HEK293 (cell line): ENCODE measurements around the gene STAP2.

Source experiments
- CTCF ChIA-PET: fragments of 350-600 bp; formaldehyde crosslinking; extraction: SDS; loops from one replicate; lab custom pipeline; 2021; ENCODE audit warnings: antibody characterized with exemption; lab: Yijun Ruan, JAX
- POLR2A ChIA-PET: fragments of 300-600 bp; formaldehyde crosslinking; extraction: SDS; loops from one replicate; lab custom pipeline; 2020; ENCODE audit warnings: antibody characterized with exemption, inconsistent platforms; lab: Yijun Ruan, JAX
- H3K27ac ChIP-seq: fragments of 200-500 bp; sonication (Bioruptor generic); 2 replicates; pipeline ENCODE4 v1.5.1; 2014; ENCODE audit warnings: low read depth, low read length, control low read depth, inconsistent platforms; ENCODE audit errors: extremely low read depth
- H3K36me3 ChIP-seq, 2 experiments: fragments of 200-500 bp in 1 of 2; sonication (Bioruptor generic) in 1 of 2; 1 replicate in 1 of 2; 2 replicates in 1 of 2; pipeline ENCODE4 v1.5.1; 2014 to 2017; ENCODE audit warnings: inconsistent platforms in 2 of 2, low read length in 2 of 2; ENCODE audit not compliant: control insufficient read depth in 2 of 2, insufficient read depth in 1 of 2
- H3K4me1 ChIP-seq: fragments of 200-500 bp; sonication (Bioruptor generic); 2 replicates; pipeline ENCODE4 v1.5.1; 2014; ENCODE audit warnings: mild to moderate bottlenecking, low read length, inconsistent platforms; ENCODE audit not compliant: control insufficient read depth, insufficient read depth
- H3K4me3 ChIP-seq: 2 replicates; pipeline ENCODE4 v1.5.1; 2011; ENCODE audit warnings: low read depth, mild to moderate bottlenecking, control low read depth, low read length, moderate library complexity
- H3K9me3 ChIP-seq: fragments of 200-500 bp; sonication (Bioruptor generic); 2 replicates; pipeline ENCODE4 v1.5.1; 2014; ENCODE audit warnings: low read depth, low read length, inconsistent platforms; ENCODE audit not compliant: control insufficient read depth, insufficient read depth
- PRDM6 ChIP-seq: fragments of 450-650 bp; formaldehyde crosslinking; IDR thresholded peaks from 2 replicates; pipeline ENCODE4 v1.5.1; 2017; ENCODE audit warnings: missing biosample characterization, missing genetic modification characterization
- ZNF175 ChIP-seq: fragments of 450-650 bp; formaldehyde crosslinking; IDR thresholded peaks from 2 replicates; pipeline ENCODE4 v1.5.1; 2016; ENCODE audit warnings: missing biosample characterization, missing genetic modification characterization
- ZNF239 ChIP-seq: fragments of 450-650 bp; formaldehyde crosslinking; IDR thresholded peaks from 2 replicates; pipeline ENCODE4 v1.5.1; 2016; ENCODE audit warnings: missing biosample characterization, missing genetic modification characterization
- ZNF24 ChIP-seq: fragments of 450-650 bp; formaldehyde crosslinking; IDR thresholded peaks from 2 replicates; pipeline ENCODE4 v1.5.1; 2016; ENCODE audit warnings: missing biosample characterization, missing genetic modification characterization
- ZNF311 ChIP-seq: fragments of 450-650 bp; formaldehyde crosslinking; IDR thresholded peaks from 2 replicates; pipeline ENCODE4 v1.5.1; 2017; ENCODE audit warnings: missing biosample characterization, missing genetic modification characterization, borderline replicate concordance
- ZNF350 ChIP-seq: fragments of 450-650 bp; formaldehyde crosslinking; IDR thresholded peaks from 2 replicates; pipeline ENCODE4 v1.5.0; 2017; ENCODE audit warnings: missing biosample characterization, mild to moderate bottlenecking, missing genetic modification characterization
- ZNF398 ChIP-seq: fragments of 450-650 bp; formaldehyde crosslinking; IDR thresholded peaks from 2 replicates; pipeline ENCODE4 v1.5.1; 2017; ENCODE audit warnings: missing biosample characterization, missing genetic modification characterization
- ZNF600 ChIP-seq: fragments of 450-650 bp; formaldehyde crosslinking; IDR thresholded peaks from 2 replicates; pipeline ENCODE4 v1.5.1; 2016; ENCODE audit warnings: missing biosample characterization, missing genetic modification characterization
- ZNF747 ChIP-seq: fragments of 450-650 bp; formaldehyde crosslinking; IDR thresholded peaks from 2 replicates; pipeline ENCODE4 v1.5.1; 2016; ENCODE audit warnings: missing biosample characterization, missing genetic modification characterization
- TF ChIP-seq, protein P1 (sequence below): fragments of 450-650 bp; formaldehyde crosslinking; IDR thresholded peaks from 2 replicates; pipeline ENCODE4 v1.5.1; 2017; ENCODE audit warnings: missing biosample characterization, missing genetic modification characterization
- TF ChIP-seq, protein P2 (sequence below): fragments of 450-650 bp; formaldehyde crosslinking; IDR thresholded peaks from 2 replicates; pipeline ENCODE4 v1.5.1; 2016; ENCODE audit warnings: missing biosample characterization, missing genetic modification characterization

STAP2 gene

DNA sequence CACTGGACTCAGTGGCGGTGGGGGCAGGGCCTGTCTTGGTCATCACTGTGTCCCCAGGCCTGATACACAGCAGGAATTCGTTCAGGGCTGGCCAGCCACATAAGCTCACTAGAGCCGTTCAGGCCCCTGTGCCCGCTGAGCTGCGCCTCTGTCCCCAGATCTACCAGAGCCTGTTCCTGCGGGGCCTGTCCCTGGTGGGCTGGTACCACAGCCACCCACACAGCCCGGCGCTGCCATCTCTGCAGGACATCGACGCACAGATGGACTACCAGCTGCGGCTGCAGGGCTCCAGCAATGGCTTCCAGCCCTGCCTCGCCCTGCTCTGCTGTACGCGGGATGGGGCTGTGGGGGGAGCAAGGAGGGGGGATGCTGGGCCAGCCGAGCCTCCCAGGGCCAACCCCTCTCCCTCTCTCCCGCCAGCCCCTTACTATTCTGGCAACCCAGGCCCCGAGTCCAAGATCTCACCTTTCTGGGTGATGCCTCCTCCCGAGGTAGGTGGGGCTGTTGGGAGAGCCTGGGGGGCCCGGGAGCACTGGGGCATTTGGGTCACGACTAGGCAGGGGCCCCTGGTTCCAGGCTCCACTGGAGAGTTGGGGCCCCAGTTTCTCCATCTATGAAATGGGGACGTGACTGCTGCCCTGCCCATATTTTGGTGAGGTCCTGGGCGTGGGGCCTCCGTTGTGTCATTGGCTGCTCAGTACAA is 18.6 kb upstream of the STAP2 start:
- POLR2A ChIA-PET, result interaction anchor here (1.9 kb wide), 1 partner anchor 14 kb away, joined by 12 read pairs; the partner anchor contains the start of gene MPND
- Histone ChIP-seq H3K9me3 (no peaks in the 10 kb centered on the region), H3K27ac (no peak overlapping the region)
- TF ChIP-seq ZNF24 (tag by site-specific recombination) (no peak), PRDM6 (tag by site-specific recombination) (no peak), ZNF398 (tag by site-specific recombination) (0 out of 2 replicates have a peak, but pooled peaks have one; percentile 35), ZNF747 (tag by site-specific recombination) (no peak), ZNF350 (no peak), ZNF600 (0 out of 2 replicates have a peak, but pooled peaks have one; percentile 19), ZNF175 (tag by site-specific recombination) (no peak), ZNF239 (no peak)
- TF ChIP-seq, protein P1, sequence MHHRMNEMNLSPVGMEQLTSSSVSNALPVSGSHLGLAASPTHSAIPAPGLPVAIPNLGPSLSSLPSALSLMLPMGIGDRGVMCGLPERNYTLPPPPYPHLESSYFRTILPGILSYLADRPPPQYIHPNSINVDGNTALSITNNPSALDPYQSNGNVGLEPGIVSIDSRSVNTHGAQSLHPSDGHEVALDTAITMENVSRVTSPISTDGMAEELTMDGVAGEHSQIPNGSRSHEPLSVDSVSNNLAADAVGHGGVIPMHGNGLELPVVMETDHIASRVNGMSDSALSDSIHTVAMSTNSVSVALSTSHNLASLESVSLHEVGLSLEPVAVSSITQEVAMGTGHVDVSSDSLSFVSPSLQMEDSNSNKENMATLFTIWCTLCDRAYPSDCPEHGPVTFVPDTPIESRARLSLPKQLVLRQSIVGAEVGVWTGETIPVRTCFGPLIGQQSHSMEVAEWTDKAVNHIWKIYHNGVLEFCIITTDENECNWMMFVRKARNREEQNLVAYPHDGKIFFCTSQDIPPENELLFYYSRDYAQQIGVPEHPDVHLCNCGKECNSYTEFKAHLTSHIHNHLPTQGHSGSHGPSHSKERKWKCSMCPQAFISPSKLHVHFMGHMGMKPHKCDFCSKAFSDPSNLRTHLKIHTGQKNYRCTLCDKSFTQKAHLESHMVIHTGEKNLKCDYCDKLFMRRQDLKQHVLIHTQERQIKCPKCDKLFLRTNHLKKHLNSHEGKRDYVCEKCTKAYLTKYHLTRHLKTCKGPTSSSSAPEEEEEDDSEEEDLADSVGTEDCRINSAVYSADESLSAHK (tag by site-specific recombination), result no peak
- TF ChIP-seq, all 188 proteins: peak for 2
- H3K4me3 ChIP-seq, result no peak overlapping the region
- CTCF ChIA-PET, result interaction anchor here (1.3 to 3.7 kb wide), 2 partner anchors 19 to 90 kb away, joined by 3 to 13 read pairs; no protein-coding TSS in a partner anchor
- peaks cover 3 to 53% of the 10 kb centered on the region in 2 experiments; a peak in 2 of 3 replicates for H3K36me3 ChIP-seq
- no peaks in the 10 kb centered on the region for H3K4me1 ChIP-seq

DNA sequence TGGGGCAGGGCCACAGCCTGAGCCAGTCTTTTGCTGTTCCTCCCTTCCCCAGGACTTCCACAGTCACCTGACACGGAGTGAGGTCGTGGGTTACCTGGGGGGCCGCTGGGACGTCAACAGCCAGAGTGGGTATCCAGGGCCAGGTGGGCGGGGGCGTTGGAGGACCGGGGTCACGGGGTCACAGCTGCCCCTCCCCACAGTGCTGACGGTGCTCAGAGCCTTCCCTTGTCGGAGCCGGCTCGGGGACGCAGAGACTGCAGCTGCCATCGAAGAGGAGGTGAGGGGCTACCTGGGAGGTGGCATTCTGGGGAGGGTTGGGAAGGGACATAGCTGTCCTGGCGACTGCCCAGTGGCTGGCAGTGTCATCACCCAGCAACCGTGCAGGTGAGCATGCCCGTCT is 16.3 kb upstream of the STAP2 start:
- CTCF ChIA-PET, result interaction anchor here (0.6 to 5.0 kb wide), 4 partner anchors 22 to 455 kb away, joined by 3 to 92 read pairs (median 6); no protein-coding TSS in a partner anchor
- H3K27ac ChIP-seq, result no peak overlapping the region

More for the DNA sequence above, 16.3 kb upstream of the STAP2 start:
- H3K9me3 ChIP-seq, result no peaks in the 10 kb centered on the region
- no peak overlapping the region for H3K4me3 ChIP-seq
- POLR2A ChIA-PET, result interaction anchor here (0.6 to 1.3 kb wide), 5 partner anchors 12 to 1340 kb away, joined by 3 to 6 read pairs (median 4); partner anchors contain the start of gene MPND
- no peaks in the 10 kb centered on the region for H3K4me1 ChIP-seq
- TF ChIP-seq ZNF311 (tag by site-specific recombination), result no peak
- TF ChIP-seq, protein P2, sequence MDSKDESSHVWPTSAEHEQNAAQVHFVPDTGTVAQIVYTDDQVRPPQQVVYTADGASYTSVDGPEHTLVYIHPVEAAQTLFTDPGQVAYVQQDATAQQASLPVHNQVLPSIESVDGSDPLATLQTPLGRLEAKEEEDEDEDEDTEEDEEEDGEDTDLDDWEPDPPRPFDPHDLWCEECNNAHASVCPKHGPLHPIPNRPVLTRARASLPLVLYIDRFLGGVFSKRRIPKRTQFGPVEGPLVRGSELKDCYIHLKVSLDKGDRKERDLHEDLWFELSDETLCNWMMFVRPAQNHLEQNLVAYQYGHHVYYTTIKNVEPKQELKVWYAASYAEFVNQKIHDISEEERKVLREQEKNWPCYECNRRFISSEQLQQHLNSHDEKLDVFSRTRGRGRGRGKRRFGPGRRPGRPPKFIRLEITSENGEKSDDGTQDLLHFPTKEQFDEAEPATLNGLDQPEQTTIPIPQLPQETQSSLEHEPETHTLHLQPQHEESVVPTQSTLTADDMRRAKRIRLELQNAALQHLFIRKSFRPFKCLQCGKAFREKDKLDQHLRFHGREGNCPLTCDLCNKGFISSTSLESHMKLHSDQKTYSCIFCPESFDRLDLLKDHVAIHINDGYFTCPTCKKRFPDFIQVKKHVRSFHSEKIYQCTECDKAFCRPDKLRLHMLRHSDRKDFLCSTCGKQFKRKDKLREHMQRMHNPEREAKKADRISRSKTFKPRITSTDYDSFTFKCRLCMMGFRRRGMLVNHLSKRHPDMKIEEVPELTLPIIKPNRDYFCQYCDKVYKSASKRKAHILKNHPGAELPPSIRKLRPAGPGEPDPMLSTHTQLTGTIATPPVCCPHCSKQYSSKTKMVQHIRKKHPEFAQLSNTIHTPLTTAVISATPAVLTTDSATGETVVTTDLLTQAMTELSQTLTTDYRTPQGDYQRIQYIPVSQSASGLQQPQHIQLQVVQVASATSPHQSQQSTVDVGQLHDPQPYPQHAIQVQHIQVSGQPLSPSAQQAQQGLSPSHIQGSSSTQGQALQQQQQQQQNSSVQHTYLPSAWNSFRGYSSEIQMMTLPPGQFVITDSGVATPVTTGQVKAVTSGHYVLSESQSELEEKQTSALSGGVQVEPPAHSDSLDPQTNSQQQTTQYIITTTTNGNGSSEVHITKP (tag by site-specific recombination), result peak; percentile 56
- peaks cover 3 to 35% of the 10 kb centered on the region in 2 experiments; a peak in 2 of 3 replicates for H3K36me3 ChIP-seq
